Epithelial cell of proximal tubule (primary cell): ENCODE measurements around the gene SCYGR2. TPM values are rescaled to one million over a fixed set of nuclear protein-coding genes. Genes with fewer than 3 reads are reported as not detected.

Experiments
- DNase-seq: peaks from one replicate; pipeline ENCODE4 v3.0.0-alpha.2; 2011; ENCODE audit warnings: low read depth
- H3K4me3 ChIP-seq: 2 replicates; pipeline ENCODE4 v1.5.1; 2011; ENCODE audit warnings: low read depth, mild to moderate bottlenecking, low read length
- total RNA-seq: library from RNA; depleted of rRNA; stranded (reverse); fragments of >200 nt; gene quantifications from 2 replicates; pipeline ENCODE4 v1.2.3, GENCODE V29; 2015
- TF ChIP-seq, protein P1 (sequence below): conservative IDR thresholded peaks from 2 replicates; pipeline ENCODE4 v1.5.1; 2012; ENCODE audit warnings: low read depth, mild to moderate bottlenecking, low read length

SCYGR2 gene
- total RNA-seq, 1 donor from 2014 or later: not detected

DNA sequence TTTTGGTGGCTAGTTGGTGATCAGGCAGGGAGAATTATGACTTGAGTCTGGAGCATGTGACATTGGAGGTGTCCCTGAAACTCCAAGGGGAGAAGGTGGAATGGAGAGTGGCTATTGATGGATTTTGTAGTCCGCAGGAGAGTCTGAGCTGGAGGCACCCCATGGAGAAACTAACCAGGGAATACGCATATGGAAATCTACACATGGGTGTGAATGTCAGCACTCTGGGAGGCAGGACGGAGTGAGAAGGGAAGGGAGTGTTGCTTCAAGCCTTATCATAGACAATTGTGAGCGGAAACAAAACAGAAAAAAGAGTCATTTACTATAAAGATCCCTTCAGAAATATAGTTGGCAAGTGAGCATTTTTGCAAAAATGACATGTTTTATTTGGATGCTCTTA is 17.9 kb downstream of the SCYGR2 start:
- TF ChIP-seq, protein P1, sequence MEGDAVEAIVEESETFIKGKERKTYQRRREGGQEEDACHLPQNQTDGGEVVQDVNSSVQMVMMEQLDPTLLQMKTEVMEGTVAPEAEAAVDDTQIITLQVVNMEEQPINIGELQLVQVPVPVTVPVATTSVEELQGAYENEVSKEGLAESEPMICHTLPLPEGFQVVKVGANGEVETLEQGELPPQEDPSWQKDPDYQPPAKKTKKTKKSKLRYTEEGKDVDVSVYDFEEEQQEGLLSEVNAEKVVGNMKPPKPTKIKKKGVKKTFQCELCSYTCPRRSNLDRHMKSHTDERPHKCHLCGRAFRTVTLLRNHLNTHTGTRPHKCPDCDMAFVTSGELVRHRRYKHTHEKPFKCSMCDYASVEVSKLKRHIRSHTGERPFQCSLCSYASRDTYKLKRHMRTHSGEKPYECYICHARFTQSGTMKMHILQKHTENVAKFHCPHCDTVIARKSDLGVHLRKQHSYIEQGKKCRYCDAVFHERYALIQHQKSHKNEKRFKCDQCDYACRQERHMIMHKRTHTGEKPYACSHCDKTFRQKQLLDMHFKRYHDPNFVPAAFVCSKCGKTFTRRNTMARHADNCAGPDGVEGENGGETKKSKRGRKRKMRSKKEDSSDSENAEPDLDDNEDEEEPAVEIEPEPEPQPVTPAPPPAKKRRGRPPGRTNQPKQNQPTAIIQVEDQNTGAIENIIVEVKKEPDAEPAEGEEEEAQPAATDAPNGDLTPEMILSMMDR: no peak
- no peak overlapping the region for H3K4me3 ChIP-seq

DNA sequence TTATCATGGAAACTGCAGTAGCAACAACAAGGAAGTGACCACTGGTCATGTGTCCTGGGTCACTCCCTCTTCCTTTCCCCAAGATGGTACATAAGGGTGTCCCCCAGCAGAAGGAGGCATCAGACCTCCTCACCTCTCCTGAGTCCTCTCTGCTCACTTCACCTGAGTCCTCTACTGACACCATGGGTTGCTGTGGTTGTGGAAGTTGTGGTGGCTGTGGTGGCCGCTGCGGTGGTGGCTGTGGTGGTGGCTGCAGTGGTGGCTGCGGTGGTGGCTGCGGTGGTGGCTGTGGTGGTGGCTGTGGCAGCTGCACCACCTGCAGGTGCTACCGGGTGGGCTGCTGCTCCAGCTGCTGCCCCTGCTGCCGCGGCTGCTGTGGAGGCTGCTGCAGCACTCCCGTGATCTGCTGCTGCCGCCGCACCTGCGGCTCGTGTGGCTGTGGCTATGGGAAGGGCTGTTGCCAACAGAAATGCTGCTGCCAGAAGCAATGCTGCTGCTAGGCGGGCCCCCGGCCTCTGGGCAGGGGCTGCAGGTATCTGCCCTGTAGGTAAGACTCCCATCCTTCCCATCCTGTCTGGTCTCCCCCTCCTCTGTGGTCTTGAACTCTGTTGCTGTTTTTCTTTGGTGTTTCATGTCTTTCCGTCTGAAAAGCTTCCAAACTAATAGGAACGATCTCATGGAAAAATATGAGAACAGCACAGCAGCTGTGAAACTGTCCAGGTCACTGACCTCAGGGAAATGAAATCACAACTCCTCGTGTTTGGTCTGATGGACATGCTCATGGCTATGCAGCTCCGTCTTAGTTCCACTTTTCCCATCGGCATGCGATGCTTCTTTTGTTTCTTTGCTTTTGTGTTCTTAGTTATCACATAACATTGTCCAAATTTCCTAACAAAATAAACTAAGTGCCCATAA is 18.9 kb downstream of the SCYGR2 start, which contains the start of gene SCYGR4:
Gene SCYGR4 (plus strand): TSS at position 183 of the 915 bp plus-strand sequence. CDS start 0 bp downstream, at position 183.
- H3K4me3 ChIP-seq: no peak within 1 kb of the TSS
- DNase-seq: peak; percentile 20
- TF ChIP-seq, protein P1: no peak

More for the DNA sequence above, 17.9 kb downstream of the SCYGR2 start:
- DNase-seq: no peak

DNA sequence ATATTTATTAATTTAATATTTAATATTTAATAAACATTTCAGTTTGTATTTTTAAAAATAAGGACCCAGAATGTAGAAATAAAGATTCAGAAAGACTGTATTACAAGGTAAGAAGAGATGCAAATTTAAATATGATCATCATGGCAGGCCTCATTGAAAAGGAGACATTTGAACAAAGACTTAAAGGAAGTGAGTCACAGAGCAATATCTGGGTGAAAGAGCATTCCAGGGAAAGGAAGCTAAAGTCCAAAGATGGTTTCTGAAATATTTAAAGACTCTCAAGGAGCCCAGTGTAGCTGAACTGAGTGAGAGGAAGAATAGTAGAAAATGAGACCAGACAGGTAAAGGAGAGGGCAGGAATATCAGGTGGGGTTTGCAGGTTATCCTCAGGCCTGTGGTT is 24.5 kb downstream of the SCYGR2 start:
- H3K4me3 ChIP-seq: no peak overlapping the region
- peak; percentile 39 for DNase-seq
- TF ChIP-seq, protein P1: no peak

DNA sequence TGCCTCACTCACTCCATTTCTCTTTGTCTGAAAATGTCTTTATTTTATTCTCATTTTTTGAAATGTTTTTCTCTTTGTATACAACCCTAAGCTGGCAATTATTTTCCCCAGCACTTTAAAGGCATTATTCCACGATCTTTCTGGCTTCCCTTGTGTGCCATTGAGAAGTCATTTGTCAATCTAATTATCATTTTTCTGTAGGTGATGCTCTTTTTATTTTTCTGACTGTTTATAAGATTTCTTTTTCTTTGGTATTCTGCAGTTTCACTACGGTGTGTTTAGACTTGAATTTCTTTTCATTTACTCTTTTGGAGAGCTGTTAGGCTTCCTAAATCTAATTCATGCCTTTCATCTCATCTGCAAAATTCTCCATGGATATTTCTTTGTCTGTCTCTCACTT is 26.7 kb downstream of the SCYGR2 start:
- DNase-seq: no peak
- TF ChIP-seq, protein P1: no peak

DNA sequence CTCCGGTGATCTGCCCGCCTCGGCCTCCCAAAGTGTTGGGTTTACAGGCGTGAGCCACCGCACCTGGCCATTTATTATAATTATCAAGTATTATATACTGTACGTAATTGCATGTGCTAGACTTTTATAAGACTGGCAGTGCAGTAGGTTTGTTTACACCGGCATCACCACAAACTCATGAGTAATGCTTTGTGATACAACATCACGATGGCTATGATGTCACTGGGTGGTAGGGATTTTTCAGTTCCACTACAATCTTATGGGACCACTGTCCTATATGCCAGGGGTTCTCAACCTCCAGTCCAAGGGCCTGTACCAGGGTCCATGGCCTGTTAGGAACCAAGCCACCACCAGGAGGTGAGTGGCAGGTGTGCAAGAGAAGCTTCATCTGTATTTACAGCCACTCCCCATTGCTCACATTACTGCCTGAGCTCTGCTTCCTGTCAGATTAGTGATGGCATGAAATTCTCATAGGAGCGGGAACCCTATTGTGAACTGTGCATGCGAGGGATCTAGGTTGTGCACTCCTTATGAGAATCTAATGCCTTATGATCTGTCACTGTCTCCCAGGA is 28.0 kb downstream of the SCYGR2 start:
- H3K4me3 ChIP-seq: no peak overlapping the region
- DNase-seq: no peak
- TF ChIP-seq, protein P1: no peak

More for the DNA sequence above, 26.7 kb downstream of the SCYGR2 start:
- no peak overlapping the region for H3K4me3 ChIP-seq

DNA sequence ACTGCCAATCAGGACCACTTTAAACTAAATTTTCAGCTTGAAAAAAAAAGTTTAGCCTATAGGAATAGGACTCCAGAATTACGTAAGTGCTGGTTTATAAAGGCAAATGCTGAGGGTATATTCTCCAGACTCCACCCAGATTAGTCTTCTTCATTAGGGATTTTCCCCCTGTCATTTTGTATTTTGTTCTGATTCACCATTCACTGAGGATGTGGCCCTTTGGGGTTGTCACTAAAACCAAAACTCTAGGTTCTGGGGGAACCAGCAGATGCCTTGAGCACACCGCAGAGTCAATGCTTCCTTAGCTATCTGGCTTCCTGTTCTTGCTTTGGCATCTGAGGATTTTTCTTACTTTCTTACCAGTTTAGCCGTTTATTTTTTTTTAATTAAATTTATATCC is 29.1 kb downstream of the SCYGR2 start:
- TF ChIP-seq, protein P1: no peak
- DNase-seq: no peak
- H3K4me3 ChIP-seq: no peak overlapping the region

DNA sequence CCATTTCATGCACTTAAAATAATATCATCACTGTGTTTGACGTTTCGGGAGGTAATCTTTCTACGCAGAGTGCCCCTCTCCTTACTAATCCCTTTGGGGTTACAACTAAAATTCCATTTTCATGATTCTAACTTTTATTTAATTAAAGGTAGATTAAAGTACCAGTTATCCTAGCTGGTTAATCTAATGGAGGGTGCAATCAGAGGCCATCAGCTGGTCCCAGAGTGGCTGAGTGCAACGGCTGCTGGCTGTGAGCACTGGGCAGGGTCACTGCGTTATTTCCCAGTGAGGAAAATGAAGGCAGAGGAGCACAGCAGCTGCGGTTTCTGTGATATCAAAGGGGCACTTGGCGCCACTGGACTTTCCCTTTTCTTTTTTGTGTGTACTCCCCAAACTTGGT is 30.7 kb downstream of the SCYGR2 start:
- no peak for DNase-seq
- H3K4me3 ChIP-seq: no peak overlapping the region
- TF ChIP-seq, protein P1: no peak
